Measurements from ENCODE around the gene DIP2B.
"Not testable (repeated sequence)": the region's sequence is repeated elsewhere in the genome, so short reads cannot be mapped to it uniquely, and the experiment has no call there.

Gene DIP2B

DNA sequence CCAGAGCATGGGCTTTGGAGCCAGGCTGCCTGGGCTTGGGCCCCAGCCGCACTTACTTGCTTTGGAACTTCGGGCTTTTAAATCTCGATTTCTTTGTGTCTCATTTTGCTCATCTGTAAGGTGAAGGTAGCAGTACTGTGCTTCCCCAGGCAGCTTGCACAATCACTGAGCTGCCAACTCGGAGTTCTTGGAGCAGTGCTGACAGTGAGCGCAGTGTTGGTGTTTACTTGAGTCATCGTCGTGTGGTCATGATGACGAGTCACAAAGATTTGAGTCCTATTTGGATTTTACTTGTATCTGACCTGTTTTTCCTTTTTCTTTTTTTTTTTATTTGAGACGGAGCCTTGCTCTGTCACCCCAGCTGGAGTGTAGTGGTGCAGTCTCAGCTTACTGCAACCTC is 227.8 kb downstream of the DIP2B start:
- DNase-seq (ENCODE audit: low read depth), result no peak

DNA sequence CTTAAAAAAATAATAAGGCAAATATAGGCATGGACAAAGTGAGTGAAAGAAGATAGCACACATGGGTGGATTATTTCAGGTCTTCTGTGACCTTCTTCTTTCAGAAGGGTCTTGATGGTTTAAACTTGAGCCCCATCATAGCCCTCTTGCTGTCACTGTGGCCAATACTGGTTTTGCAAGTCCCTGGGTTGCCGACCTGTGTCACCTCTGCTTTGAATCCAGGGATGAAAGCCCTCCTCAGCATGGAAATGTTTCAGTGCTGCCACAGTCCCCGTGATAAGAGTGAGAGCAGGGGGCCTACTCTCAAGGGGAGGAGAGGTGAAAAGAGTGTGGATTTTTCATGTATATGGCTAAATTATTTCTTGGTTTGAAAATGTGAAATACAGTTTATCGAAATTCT is 228.9 kb downstream of the DIP2B start:
- no peak for DNase-seq (ENCODE audit: low read depth)

DNA sequence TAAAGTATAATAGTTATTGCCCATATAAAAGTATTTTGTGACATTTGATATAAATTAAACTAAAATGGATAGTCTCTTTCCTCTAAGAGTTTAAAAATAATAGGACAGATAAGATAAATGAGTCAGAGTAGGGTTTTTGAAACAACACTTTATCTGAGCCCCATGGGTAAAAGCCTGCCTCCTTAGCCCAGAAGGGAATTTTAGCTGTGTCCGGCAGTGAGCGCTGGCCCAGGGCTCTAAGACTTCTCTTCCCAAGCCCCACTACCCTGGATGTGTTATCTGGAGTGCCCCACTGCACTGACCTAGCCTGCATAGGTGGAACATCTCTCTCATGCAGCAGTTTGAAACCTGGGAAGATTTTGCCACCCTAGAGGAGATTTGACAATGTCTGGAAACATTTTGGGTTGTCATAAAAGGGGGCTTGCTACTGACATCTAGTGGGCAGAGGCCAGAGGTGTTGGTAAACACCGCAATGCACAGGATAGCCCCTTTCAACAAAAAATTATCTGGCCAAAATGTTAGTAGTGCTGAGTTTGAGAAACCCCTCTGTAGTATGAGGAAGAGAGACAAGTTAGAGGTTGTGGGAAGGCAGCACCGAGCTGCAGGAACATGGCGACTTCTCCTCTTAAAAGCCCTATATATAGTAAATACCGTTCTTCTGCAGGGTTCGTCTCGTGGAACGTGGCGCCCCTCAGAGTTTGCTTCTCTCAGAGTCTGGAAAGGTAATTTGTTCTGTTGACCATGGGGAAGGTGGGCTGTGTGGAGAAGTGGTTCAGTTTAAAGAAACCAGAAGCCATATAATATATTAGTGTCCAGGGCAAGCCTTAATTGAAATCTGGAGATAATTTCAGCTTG is 229.9 kb downstream of the DIP2B start:
- DNase-seq (ENCODE audit: low read depth), result peak; percentile 2

DNA sequence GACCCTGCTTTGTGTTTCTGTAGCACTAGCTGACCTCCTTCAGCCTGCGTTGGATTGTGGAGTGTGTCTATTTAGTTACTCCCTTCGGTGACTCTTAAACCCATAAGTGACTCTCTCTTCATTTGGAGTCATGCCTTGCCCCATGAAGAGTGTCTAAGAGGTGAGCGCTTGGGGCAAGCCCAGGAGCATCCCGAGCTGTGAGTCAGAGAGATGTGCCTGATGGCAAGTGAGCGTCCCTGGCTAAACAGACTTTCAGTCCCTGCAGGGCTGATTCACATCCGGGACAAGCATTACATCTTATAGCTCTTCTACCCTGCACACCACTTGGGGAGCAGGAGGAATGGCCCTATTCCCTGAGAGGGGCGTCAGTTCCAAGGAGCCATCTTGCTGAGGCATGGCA is 234.8 kb downstream of the DIP2B start:
- DNase-seq (ENCODE audit: low read depth), result no peak

DNA sequence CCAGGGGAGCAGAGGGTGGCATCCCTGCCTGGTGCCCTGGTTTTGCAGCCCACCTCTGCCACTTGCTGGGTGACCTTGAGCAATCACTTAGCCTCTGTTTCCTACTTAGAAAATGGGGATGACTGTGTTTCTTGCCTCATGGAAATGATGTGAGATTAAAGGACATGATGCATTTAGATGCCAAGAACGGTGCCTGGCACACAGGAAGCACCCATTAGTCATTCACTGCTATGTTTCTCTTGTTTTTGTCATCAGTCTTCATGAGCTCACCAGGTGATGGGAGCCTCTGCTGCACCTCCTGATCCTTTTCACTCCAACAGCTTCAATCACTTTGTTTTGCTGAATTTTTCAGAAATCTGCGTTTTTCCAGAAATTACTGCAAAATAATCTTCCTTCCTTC is 235.5 kb downstream of the DIP2B start:
- DNase-seq (ENCODE audit: low read depth), result no peak

DNA sequence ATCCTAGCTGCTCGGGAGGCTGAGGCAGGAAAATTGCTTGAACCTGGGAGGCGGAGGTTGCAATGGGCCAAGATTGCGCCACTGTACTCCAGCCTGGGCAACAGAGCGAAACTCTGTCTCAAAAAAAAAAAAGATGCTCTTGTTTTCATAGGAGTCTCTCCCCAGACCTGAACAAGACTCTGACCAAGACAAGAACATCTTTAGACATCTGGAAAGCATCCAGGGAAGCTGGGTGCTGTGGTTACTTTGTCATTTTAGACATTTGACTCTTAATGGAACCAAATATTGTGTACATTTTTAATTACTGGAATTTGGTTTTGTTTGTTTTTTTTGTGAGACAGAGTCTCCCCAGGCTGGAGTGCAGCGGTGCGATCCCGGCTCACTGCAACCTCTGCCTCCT is 238.0 kb downstream of the DIP2B start:
- DNase-seq (ENCODE audit: low read depth), result no peak

DNA sequence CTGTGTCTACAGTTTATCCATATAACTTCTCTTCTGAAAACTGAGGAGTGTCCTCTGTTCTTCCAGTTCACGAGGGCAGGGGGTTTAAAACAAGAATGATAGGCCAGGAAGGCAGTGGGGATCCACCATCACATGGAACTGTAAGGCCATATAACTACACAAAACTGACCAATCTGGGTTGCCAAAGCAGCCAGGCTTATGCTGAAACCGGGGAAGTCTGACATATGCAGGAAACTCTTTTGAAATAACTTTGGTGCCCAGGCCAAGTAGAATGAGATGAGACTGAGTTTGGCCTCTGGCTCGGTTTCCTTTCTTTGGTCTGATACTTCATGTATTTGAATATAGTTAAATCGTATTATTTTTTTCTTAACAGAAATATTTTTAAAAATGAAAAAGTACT is 241.1 kb downstream of the DIP2B start:
- no peak for DNase-seq (ENCODE audit: low read depth)

DNA sequence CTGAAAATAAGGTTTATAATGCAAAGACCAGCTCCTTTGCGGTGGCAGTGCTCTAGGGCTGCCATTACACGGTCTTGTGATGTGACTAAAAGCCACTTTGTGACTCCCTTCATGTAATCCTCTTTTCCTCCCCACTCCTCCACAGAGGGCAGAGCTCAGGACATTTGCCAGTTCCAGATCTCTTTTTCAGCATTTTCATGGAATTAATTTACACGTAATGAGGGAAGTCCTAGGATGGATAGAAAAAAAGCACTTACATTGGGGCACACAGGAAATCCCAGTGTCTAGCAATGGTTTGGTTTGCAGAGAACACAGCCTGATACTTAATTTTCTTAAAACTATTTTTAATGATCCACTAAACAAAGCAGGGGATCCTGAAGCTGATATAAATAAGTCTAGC is 241.6 kb downstream of the DIP2B start:
- DNase-seq (ENCODE audit: low read depth), result no peak

DNA sequence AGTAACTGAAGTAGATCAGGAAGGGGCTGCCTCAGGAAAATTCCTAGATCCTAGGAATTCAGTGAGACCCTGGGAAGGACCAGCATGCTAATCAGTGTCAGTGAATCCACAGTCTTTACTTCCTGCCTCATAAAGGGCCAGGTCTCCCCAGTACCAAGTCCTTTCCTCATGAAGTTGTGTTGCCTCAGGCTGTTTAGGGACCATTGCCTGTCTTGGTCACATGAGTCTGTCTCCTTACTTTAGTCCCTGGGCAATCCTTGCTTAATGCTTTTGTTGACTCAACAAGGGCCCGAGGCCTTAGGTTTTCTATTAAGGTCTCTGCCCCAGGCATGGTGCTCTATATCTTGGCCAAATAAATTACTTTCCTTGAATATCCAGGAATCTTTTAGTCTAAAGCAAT is 243.0 kb downstream of the DIP2B start:
- no peak for DNase-seq (ENCODE audit: low read depth)

DNA sequence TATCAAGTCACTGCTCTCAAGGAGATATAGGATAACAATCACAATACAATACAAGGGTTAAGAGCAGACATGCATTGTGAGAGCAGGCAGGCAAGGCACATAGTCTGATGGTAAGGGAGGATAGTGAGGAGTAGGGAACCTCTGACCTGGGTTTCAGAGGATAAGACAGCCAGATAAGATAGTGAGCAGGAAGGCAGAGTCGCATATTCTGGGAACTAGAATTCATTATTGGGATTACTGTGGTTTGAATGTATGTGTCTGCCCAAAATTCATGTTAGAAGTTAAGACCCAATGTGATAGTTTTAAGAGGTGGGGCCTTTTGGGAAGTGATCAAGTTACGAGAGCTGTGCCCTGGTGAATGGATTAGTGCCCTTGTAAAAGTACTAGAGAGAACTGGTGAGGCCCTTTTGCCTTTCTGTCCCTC is 244.7 kb downstream of the DIP2B start:
- DNase-seq (ENCODE audit: low read depth), result no peak

DNA sequence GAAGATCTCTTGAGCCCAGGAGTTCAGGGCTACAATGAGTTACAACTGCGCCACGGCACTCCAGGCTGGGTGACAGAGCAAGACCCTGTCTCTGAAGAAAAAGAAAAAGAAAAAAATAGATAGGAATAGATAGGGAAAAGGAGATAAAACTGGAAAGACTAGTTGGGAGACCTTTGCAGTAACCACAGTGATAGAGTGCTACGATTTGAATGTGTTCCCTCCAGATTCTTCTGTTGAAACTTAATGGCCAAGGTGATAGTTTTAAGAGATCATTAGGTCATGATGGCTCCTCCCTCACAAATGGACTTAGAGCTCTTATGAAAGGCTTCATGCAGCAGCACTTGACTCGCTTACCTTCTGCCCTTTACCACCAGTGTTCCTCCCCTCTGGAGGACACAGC is 245.6 kb downstream of the DIP2B start:
- no peak for DNase-seq (ENCODE audit: low read depth)

DNA sequence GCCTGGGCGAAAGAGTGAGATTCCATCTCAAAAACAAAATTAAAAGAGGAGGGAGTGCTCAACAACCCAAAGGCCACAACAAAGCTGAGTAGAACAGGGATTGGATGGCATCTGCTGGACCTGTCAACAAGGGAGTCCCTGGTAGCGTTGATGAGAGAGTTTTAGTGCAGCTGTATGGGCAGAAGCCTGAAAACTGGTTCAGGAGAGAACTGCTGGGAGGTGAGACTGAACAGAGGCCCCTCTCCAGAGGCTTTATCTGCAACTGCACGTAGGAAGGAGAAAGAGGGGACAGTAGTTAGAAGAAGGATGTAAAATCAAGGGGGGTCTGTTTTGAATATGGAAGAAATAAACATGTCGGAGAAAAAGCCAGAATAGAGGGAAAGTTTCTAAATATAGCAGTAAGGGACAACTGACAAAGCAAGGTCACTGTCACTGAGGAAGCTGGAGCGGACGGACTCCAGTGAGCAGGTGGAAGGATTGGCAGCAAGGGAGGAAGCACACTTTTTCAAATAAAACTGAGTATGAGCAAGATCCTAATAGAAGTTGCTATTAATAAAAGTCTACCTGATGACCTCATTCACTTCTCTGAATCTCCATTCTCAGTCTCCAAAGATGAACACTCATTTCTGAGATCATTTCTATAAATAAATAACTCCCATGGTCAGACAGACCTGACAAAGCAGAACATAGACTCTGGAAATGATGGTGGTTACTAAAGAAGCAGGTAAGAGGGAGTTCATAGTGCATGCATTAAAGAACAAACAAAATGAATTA is 247.3 kb downstream of the DIP2B start:
- no peak for DNase-seq (ENCODE audit: low read depth)

DNA sequence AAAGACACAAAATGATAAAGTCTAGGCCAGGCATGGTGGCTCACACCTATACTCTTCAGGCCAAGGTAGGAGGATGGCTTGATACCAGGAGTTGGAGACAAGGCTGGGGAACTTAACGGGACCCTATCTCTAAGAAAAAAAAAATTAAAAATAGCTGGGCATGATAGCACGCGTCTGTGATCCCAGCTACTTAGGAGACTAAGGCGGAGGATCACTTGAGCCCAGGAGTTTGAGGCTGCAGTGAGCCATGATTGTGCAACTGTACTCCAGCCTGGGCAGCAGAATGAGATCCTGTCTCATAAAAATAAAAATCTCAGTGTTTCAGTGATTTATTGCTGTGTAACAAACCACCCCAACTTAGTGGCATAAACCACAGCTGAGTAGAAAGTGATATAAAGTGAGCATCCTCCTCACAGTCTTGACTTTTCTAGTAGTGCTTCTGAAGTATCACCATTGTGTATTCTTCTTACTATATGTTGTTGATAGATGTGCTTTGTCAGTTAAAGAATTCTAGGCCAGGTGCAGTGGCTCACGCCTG is 248.5 kb downstream of the DIP2B start:
- no peak for DNase-seq (ENCODE audit: low read depth)

DNA sequence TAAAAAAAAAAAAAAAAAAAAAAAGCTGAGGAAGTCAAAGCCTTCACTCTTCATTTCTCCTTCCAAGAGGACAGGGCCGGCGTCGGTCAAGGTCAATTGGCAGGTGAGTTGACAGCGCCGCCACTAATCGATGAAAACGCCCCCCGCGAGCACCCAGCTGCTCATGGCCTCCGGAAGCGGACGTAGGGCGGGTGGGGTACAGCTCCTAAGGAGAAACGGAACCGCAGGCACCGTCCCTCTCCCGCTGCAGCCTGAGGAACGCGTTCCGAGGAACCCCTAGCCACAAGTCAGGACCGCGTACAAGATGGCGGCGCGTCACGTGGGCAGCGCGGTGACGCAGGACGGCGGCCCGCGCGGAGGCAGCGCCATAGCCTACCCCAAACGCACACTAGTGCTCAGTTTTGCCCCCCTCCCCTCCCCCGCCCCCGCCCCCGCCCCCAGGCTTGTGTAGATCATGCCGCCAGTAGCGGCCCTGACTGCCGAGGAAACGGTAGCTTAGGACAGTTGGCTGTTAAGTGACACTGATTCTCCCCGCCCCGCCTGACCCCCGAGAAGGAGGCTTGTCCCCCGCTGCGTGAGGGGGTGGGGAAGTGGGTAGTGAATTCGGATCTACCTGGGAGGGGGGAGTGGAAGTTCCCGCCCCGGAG is 259.0 kb downstream of the DIP2B start, which contains the start of gene ATF1:
Gene ATF1 (plus strand): TSS at position 463 of the 647 bp plus-strand sequence. CDS start 16,045 bp downstream, outside the sequence.
- peak; percentile 84 for DNase-seq (ENCODE audit: low read depth)

DNA sequence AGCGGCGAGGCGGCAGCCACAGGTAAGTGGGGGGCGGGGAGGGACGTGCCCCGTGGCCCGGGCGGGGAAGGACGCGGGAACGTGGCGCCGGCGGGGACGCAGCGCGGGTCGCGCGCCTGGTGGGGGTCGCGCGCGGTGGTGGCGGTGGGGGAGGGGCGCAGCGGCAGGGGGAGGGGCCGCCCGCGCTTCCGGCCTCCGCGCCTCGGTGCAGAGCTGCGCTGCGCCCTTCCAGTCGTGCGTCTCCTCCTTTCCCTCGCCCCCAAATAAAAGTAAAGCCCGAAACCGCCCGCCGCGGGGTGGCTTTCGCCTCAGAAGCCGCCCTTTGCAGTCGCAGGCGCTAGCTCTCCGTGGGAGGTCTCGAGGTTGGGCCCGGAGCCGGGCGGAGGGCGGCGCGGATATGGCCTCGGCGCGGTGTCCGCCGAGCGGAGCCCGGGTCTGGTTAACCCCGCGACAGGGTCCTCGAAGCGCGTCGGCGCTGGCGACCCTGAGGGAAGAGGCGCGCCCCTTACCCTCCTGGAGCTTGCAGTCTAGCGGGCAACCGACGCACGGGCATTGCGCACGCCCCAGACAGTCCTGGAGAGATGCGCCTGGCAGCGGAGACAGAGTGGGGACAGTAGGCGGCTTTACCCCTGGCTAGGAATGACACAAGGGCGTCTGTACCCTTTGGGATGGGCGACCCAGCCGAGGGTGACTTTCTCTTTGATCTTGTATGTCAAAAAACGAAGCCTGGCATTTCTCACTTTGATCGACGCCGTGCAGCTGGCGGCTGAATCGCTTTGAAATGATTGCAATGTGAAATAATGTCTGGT is 259.7 kb downstream of the DIP2B start:
- peak; percentile 71 for DNase-seq (ENCODE audit: low read depth)

DNA sequence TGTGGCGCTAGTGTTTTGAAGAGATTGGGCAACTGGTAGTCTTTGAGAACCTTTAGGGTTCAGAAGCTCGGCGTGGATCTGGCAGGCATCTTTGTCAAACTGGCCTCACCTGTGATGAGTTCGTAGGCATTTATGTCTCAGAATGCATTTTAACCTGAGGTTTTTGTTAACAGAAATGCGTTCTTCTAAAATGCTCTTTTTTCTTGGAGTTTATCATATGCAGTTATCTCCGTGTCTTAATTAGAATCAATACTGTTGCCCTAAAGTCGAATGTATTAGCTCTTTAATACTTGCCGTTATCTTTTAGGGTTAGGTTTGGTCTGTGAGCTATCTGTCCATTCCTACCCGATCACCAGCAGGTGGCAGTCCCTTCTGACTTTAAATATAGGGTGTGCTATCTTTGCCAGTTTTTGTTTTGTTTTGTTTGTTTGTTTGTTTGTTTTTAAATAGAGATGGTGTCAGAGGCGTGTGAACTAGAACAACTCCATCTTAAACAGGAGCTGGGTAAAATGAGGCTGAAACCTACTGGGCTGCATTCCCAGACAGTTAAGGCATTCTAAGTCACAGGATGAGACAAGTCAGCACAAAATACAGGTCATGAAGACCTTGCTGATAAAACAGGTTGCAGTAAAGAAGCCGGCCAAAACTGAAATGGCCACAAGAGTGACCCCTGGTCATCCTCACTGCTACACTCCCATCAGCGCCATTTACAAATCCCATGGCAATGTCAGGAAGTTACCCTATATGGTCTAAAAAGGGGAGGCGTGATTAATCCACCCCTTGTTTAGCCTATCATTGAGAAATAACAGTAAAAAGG is 260.5 kb downstream of the DIP2B start:
- peak; percentile 20 for DNase-seq (ENCODE audit: low read depth)

DNA sequence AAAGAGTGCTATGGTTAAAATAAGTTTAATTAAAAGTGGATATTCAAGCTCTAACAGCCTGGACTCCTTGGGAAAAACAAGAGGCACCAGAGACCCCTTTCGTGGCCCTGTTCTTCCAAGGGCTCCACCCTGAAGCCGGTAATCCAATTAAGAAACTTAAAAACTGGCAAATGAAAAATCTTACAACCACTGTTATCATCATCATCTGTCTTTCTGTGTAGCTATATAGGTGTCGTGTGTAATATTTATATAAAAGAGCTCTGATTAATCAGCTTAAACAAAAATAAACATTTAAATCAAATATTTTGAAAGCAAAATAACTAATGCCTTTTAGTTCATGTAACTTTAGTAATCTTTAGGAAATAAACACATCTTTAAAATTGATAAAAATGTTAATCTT is 263.6 kb downstream of the DIP2B start:
- no peak for DNase-seq (ENCODE audit: low read depth)

DNA sequence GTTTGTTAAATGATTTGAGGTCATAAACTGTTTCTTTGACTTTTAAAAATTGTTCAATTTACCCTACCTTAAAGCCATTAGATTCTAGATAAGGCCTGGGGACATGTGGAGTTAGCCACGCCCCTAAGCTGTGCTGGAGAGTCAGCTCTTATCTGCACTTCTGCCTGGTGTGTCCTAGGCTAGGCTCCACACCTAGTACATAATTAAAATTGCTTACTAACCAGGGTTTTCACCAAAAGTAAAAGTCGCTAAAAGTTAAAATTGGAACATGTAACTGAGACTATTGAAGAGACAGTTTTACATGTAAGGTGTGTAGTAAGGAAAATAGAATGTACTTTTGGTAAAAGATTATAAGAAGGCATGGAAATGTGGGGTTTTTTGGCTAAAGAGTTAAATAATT is 264.0 kb downstream of the DIP2B start:
- DNase-seq (ENCODE audit: low read depth), result not testable (repeated sequence)

DNA sequence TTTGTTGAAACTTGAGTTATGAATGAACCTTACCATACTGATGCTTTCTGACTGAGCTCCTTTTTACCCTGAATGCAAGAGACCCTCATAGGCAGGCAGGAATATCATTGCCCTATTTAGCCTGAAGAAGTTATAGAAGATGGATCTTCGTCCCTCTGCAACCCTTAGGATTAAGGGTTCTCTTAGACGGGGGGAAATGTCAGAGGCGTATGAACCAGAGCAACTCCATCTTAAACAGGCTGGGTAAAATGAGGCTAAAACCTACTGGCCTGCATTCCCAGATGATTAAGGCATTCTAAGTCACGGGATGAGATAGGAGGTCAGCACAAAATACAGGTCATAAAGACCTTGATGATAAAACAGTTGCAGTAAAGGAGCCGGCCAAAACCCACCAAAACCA is 266.6 kb downstream of the DIP2B start:
- DNase-seq (ENCODE audit: low read depth), result no peak

DNA sequence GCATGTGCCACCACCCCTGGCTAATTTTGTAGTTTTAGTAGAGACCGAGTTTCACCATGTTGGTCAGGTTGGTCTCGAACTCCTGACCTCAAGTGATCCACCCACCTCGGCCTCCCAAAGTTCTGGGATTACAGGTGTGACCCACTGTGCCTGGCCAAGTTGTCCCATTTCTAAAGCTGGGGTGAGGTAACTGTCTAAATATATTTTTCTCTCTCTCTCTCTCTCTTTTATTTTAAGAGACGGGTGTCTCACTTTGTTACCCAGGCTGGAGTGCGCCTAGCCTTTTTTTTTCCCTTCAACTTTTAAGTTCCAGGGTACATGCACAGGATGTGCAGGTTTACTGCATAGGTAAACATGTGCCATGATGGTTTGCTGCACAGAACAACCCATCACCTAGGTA is 267.7 kb downstream of the DIP2B start:
- no peak for DNase-seq (ENCODE audit: low read depth)

DNA sequence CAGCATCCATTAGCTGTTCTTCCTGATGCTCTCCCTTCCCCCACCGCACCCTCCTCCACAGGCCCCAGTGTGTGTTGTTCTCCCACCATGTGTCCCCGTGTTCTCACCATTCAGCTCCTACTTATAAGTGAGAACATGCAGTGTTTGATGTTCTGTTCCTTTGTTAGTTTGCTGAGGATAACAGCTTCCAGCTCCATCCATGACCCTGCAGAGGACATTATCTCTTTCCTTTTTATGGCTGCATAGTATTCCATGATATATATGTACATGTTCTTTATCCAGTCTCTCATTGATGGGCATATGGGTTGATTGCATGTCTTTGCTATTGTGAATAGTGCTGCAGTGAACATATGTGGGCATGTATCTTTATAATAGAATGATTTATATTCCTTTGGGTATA is 268.1 kb downstream of the DIP2B start:
- no peak for DNase-seq (ENCODE audit: low read depth)
